Hepatocyte (in vitro differentiated cells): ENCODE results near the gene NAA20.

Experiments used
- CTCF ChIP-seq: fragments of 200-600 bp; sonication (generic); IDR thresholded peaks from 2 replicates; pipeline ENCODE4 v1.5.1; 2016; ENCODE audit warnings: antibody characterized with exemption, mild to moderate bottlenecking; ENCODE audit not compliant: poor library complexity
- EZH2 ChIP-seq: fragments of 200-600 bp; sonication (generic); IDR thresholded peaks from 2 replicates; pipeline ENCODE4 v1.6.1; 2016; ENCODE audit warnings: antibody characterized with exemption, mild to moderate bottlenecking, borderline replicate concordance

GRCh38 chr20:20036756-20037155 lies 19.6 kb downstream of the NAA20 start:
- TF ChIP-seq CTCF (no peak), EZH2 (no peak)
